HG02938 (cell line): ENCODE data around the gene RAD23B.
"Not testable (repeated sequence)": the region's sequence is repeated elsewhere in the genome, so short reads cannot be mapped to it uniquely, and the experiment has no call there.

ENCODE experiments used
- ATAC-seq: cut with Tn5 transposase; IDR thresholded peaks from one replicate; pipeline ENCODE4 v1.9.1; 2021; ENCODE audit warnings: mild to moderate bottlenecking, moderate library complexity; ENCODE audit not compliant: unreplicated experiment

The RAD23B gene

GRCh38 chr9:107282759-107283622 is at the start of gene RAD23B:
Gene RAD23B (plus strand): TSS chr9:107283279. CDS start chr9:107283630, 351 bp downstream.
- ATAC-seq = peak; percentile 84

- ATAC-seq = no peak
Observed at GRCh38 chr9:107235765-107236442, 47.2 kb upstream of the RAD23B start.

- no peak for ATAC-seq
Observed at GRCh38 chr9:107237873-107238272, 45.2 kb upstream of the RAD23B start.

- ATAC-seq = no peak
Observed at GRCh38 chr9:107239474-107239873, 43.6 kb upstream of the RAD23B start.

- no peak for ATAC-seq
Observed at GRCh38 chr9:107240260-107240659, 42.8 kb upstream of the RAD23B start.

GRCh38 chr9:107242073-107243030 is 40.7 kb upstream of the RAD23B start:
- ATAC-seq = peak; percentile 53

GRCh38 chr9:107243742-107244141 is 39.3 kb upstream of the RAD23B start:
- ATAC-seq = peak; percentile 57

- no peak for ATAC-seq
Observed at GRCh38 chr9:107246259-107247254, 36.5 kb upstream of the RAD23B start.

- no peak for ATAC-seq
Observed at GRCh38 chr9:107248714-107249113, 34.4 kb upstream of the RAD23B start.

- no peak for ATAC-seq
Observed at GRCh38 chr9:107249131-107249533, 33.9 kb upstream of the RAD23B start.

- no peak for ATAC-seq
Observed at GRCh38 chr9:107249665-107250285, 33.3 kb upstream of the RAD23B start.

- ATAC-seq = no peak
Observed at GRCh38 chr9:107251756-107252322, 31.2 kb upstream of the RAD23B start.

GRCh38 chr9:107258919-107259318 is 24.2 kb upstream of the RAD23B start:
- no peak for ATAC-seq

- ATAC-seq = not testable (repeated sequence)
Observed at GRCh38 chr9:107259751-107260313, 23.2 kb upstream of the RAD23B start.

GRCh38 chr9:107260437-107261081 is 22.5 kb upstream of the RAD23B start:
- ATAC-seq = peak; percentile 100

- no peak for ATAC-seq
Observed at GRCh38 chr9:107261106-107261505, 22.0 kb upstream of the RAD23B start.

GRCh38 chr9:107263289-107263688 is 19.8 kb upstream of the RAD23B start:
- no peak for ATAC-seq
